Cardiac septum (tissue), 1 donor: ENCODE measurements around the gene PTPRG. TPM values are rescaled to one million over a fixed set of nuclear protein-coding genes. Genes with fewer than 3 reads are reported as not detected.

Experiments used
- DNase-seq: peaks from one replicate; pipeline ENCODE4 v3.0.0-alpha.2; 2020; ENCODE audit warnings: low spot score
- intact Hi-C: fragments of 100-400 bp; cut with DNase I; formaldehyde crosslinking; loops from one replicate; pipeline ENCODE4 v1.14.0; 2022
- total RNA-seq: library from RNA; stranded (reverse); fragmentation: NEBNext Ultra II Directional; extraction: Animal tissue kit (Norgen Biotek cat#: 25700); gene quantifications from one replicate; pipeline ENCODE4 v1.2.1, GENCODE V29; 2021
- donor health status: DM: no; HTN: no; CAD: no.

The PTPRG gene
- total RNA-seq, 1 donor from 2014 or later: 34.3 TPM

- intact Hi-C loops: no loop called here
Measured at GRCh38 chr3:61608711-61609110, 47.3 kb downstream of the PTPRG start.

GRCh38 chr3:61610316-61610715, 48.9 kb downstream of the PTPRG start:
- intact Hi-C loops: no loop called here
- DNase-seq: no peak

More at GRCh38 chr3:61608711-61609110, 47.3 kb downstream of the PTPRG start:
- no peak for DNase-seq

GRCh38 chr3:61612211-61613194, 51.1 kb downstream of the PTPRG start:
- intact Hi-C loops: no loop called here
- DNase-seq: no peak

- DNase-seq: no peak
- intact Hi-C loops: no loop called here
Measured at GRCh38 chr3:61613666-61614065, 52.3 kb downstream of the PTPRG start.

DNA sequence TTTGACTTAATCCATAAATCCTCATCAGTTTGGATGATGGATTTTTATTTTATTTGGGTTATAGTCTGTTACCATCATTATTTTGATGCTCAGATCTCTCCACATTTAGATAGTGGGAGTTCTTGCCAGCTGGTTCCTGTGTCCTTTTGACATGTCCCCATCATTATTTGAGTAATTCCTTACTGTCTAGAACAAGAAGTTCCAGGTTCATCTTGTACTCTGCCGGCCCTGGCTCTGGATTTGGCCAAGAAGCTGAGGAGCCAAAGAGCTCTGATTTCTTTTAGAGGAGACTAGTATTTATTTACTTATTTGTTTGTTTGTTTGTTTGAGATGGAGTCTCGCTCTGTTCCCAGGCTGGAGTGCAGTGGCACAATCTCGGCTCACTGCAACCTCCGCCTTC, 54.3 kb downstream of the PTPRG start:
- intact Hi-C loops: no loop called here
- DNase-seq: no peak

DNA sequence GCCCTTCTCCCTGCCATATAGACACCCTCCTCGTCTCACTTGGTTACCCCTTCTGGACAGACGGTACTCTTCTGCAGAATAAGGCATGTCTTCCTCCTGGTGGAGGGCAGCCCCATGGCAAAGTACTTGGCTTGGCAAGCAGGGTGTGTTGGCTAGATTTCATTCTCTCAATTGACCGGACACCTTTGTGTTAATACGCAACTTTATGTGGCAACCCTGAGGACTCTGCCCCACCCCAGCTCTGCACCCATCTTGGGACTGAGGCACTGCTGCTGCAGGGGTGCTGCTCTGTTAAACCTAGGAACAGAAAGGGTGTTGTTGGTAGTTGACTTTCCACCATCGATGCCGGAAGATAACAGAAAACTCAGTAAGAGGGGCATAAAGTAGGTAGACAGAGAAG, 55.2 kb downstream of the PTPRG start:
- DNase-seq: no peak
- intact Hi-C loops: no loop called here

- no peak for DNase-seq
- intact Hi-C loops: no loop called here
Measured at GRCh38 chr3:61617041-61617440, 55.7 kb downstream of the PTPRG start.

GRCh38 chr3:61617651-61618050, 56.3 kb downstream of the PTPRG start:
- intact Hi-C loops: no loop called here
- DNase-seq: no peak

- no peak for DNase-seq
- intact Hi-C loops: no loop called here
Measured at GRCh38 chr3:61618231-61618630, 56.9 kb downstream of the PTPRG start.

- intact Hi-C loops: no loop called here
- DNase-seq: no peak
Measured at GRCh38 chr3:61618871-61619270, 57.5 kb downstream of the PTPRG start.

DNA sequence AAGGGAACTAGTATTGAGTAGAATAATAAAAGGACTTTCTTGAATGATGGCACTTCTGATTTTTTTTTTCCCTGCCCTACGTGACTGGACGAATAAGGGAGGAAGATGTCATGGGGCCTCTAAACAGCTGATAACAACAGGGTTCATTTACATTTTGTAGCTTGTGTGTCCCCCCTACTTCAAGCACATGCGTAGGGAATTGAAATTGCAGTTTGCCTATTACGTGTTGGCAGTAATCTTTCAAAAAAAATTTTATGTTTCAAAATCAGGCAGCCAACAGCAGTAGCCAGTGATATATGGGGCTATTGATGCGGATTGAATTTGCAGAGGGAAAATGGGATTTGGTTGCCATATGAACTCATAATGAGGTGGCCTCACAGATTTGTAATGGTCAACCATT, 58.7 kb downstream of the PTPRG start:
- DNase-seq: no peak
- intact Hi-C loops: no loop called here

DNA sequence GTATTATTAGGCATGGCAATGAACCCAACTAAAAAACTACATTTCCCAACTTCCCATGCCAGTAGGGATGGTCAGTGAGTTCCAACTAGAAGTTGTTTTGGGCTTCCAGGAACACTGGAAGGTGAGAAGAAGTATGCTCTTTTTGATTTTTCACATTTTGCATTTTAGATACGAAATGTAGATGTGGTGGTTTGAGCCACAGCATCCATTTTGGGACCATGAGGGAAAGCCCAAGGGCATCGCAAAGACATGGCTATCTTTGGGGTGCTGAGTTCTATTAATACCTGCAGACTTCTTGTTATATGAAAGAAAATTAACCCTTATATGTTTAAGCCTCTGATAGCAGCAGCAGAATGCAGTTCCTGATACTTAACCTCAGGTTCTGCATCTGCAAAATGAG, 62.9 kb downstream of the PTPRG start:
- intact Hi-C loops: no loop called here
- DNase-seq: no peak

GRCh38 chr3:61625429-61625828, 64.1 kb downstream of the PTPRG start:
- intact Hi-C loops: no loop called here
- no peak for DNase-seq

DNA sequence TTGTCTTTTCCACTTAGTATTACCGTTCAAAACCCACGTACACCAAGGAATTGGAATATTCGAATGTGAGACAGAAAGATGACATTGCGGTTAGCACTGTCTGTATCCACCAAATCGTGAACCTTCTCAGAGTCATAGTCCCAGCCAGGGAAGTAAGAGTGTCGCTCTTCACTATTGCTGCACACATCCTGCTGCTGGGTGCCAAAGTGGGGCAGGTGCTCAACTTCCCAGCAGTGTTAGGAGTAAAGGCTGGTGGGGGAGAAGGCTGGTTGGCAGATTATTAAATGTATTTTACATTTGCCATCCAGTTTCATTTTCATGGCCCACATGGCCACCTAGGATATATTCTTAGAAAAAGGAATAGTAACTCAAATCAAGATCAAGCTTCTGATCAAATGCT, 65.1 kb downstream of the PTPRG start:
- no peak for DNase-seq
- intact Hi-C loops: no loop called here

GRCh38 chr3:61627768-61628185, 66.4 kb downstream of the PTPRG start:
- no peak for DNase-seq
- intact Hi-C loops: no loop called here

DNA sequence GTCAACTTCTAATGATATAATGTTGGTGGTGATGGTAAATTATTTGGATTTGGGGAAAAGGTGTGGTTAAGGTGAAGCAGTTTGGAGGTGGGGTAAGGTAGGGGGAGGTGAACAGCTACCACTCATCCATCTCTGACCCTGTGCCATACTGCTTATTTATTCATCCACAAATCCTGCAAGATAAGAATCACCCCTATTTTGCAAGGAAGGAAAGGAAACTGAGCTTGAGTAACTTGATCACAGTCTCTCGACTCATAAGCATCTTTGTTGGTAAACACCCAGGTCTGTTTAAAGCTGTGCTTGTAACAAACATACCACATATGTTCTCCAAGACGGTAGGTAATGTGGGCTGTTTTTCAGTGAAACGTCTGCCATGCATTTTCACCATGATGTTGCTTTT, 67.3 kb downstream of the PTPRG start:
- intact Hi-C loops: no loop called here
- DNase-seq: no peak

DNA sequence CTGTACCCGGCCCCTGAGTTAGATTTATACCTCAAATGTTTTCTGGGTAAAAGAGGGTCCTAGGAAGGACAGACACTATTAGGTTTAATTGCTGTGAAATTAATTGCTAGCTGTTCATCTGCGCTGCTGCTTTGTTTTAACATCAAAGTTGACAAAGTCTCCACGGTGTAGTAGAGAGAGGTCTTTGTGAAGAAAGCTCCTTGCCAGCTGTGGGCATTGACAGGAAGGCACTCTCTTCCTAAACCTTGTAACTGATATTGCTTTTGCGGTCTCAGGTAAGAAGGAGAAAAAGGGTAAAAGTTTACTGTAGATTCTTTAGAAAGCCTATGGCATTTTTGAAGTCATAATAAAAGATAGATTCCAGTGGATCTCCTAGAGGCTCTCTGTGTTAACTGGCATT, 68.1 kb downstream of the PTPRG start:
- DNase-seq: no peak
- intact Hi-C loops: no loop called here

- no peak for DNase-seq
- intact Hi-C loops: loop anchor here (5.0 kb wide), 1 partner anchor 44 kb away; no protein-coding TSS in a partner anchor
Measured at GRCh38 chr3:61631108-61631769, 69.9 kb downstream of the PTPRG start.

DNA sequence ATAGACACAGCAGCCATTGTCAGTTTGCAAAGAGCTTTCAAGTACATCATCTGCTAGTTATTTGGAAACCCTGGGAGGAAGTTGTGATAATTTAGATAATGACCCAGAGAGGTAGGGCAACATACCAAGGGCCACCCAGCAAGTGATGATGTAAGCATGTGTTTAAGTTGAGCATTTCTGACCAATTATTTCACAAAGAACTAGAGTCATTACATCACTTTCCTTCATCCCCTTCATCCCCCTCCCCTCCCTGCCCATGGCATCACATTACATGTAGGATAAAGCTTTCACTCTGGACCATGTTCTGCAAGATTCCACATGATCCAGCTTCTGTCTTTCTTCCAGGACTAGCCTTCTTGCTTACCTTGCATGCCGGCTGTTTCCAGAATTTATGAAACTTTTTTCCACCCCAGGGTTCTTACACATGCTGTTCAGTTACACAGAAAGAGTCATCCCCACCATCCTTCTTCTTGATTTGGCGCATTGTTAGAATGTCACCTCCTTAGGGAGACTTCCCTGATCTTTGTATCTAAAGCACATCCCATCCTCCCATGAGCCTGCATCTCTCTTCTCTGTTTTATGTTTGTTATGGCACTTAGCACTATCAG, 71.3 kb downstream of the PTPRG start:
- no peak for DNase-seq
- intact Hi-C loops: loop anchor here (5.0 kb wide), 1 partner anchor 45 kb away; no protein-coding TSS in a partner anchor

DNA sequence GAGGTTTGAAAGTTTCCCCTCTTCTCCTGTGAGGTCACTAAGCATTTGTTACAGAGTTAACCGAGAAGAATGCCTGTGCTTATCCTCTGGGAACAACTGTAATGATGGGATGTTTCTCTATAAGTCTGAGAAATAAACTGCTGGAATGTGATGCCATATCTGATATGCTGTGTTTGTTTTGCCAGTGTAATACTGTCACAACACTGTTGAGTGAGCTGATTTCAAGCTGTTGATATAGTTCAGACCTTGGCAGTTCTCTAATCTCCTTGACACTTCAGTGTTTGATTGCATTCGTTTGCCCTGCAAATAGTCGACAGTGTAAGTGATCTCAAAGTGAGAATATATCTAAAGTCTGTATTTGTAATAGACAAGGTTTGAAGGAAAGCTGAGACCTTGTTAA, 73.3 kb downstream of the PTPRG start:
- intact Hi-C loops: loop anchor here (5.0 kb wide), 2 partner anchors 47 to 178 kb away; no protein-coding TSS in a partner anchor
- no peak for DNase-seq
